SH-SY5Y (cell line): ENCODE measurements around the gene ACOT4.

Experiments
- GATA2 ChIP-seq: IDR thresholded peaks from 2 replicates; pipeline ENCODE4 v1.6.1; 2011; ENCODE audit warnings: mild to moderate bottlenecking, low read depth, low read length
- GATA3 ChIP-seq: IDR thresholded peaks from 2 replicates; pipeline ENCODE4 v1.6.1; 2011; ENCODE audit warnings: low read depth, mild to moderate bottlenecking, low read length, moderate library complexity

DNA sequence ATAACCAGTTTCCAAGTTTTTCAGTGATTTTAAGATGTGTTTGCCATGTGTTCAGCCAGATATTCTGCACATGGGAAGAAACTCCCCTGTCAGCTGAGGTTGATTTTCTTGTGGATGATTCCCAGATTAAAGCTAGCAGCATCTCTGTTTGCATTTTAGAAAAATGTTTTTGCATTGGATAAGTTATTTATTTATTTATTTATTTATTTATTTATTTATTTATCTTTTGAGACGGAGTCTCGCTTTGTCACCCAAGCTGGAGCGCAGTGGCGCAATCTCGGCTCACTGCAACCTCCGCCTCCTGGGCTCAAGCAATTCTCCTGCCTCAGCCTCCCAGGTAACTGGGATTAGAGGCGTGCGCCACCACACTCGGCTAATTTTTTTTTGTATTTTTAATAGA lies 2.8 kb downstream of the ACOT4 start:
- TF ChIP-seq GATA2, result no peak
- no peak for TF ChIP-seq GATA3
